ENCODE data around the gene TBC1D2. TPM values are rescaled to one million over a fixed set of nuclear protein-coding genes. Genes with fewer than 3 reads are reported as not detected.

Gene TBC1D2
- total and polyA plus RNA-seq, 2 experiments from 2014 or later = 3.7 to 6.8 TPM

DNA sequence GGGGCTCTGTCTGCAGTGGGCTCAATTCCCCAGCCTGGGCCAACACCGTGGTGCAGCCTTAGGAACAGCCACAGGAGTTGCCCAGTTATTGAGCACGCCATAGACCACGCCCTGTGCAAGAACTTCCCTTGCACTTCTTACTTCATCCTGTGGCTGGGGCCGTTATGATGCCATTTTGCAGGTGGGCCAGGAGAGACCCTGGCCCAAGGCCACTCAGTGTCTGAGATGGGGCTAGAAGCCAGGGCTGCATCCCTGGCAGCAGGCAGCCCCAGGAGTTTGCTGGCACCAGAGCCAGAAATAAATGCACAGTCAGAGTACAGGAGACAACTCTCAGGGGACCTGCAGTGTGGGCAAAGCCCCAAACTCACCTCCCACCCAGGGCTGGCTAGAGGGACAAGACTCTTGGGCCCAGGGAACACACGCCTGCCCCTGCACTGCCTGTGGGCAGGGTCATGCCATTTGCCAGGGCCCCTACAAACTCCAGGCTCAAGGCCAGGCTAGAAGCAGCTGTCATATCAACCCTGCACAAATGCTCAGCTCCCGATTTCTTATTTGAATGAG, 69.8 kb downstream of the TBC1D2 start:
- Histone ChIP-seq H3K4me3 (no peak overlapping the region), H3K4me2 (no peak overlapping the region), H3K4me1 (ENCODE audit: insufficient read depth) (peaks cover 8% of the 10 kb centered on the region), H2AFZ (no peak overlapping the region), H3K36me3 (ENCODE audit: insufficient read depth) (no peaks in the 10 kb centered on the region; the same call in 1 of the 2 replicates), H4K20me1 (replicated peaks; ENCODE audit: insufficient read depth) (no peaks in the 10 kb centered on the region; the same call in 1 of the 2 replicates), H3K9me2 (ENCODE audit: insufficient read depth) (no peaks in the 10 kb centered on the region), H3F3A (replicated peaks; ENCODE audit: low read depth) (no peaks in the 10 kb centered on the region), H3K79me2 (replicated peaks; ENCODE audit: insufficient read depth) (peaks cover 41% of the 10 kb centered on the region), H3K27me3 (ENCODE audit: insufficient read depth) (no peaks in the 10 kb centered on the region), H3K27ac (ENCODE audit: low read depth) (no peak overlapping the region)
- peaks cover 32% of the 10 kb centered on the region for H3K4me1 Mint-ChIP-seq
- no peak for DNase-seq (ENCODE audit: low spot score)
- TF ChIP-seq STAT1 (IDR thresholded peaks at IDR 0.05; ENCODE audit: unreplicated experiment) (no peak), EZH2 (IDR thresholded peaks at IDR 0.05; ENCODE audit: low read depth, unreplicated experiment) (no peak)
- TF ChIP-seq, protein P1, sequence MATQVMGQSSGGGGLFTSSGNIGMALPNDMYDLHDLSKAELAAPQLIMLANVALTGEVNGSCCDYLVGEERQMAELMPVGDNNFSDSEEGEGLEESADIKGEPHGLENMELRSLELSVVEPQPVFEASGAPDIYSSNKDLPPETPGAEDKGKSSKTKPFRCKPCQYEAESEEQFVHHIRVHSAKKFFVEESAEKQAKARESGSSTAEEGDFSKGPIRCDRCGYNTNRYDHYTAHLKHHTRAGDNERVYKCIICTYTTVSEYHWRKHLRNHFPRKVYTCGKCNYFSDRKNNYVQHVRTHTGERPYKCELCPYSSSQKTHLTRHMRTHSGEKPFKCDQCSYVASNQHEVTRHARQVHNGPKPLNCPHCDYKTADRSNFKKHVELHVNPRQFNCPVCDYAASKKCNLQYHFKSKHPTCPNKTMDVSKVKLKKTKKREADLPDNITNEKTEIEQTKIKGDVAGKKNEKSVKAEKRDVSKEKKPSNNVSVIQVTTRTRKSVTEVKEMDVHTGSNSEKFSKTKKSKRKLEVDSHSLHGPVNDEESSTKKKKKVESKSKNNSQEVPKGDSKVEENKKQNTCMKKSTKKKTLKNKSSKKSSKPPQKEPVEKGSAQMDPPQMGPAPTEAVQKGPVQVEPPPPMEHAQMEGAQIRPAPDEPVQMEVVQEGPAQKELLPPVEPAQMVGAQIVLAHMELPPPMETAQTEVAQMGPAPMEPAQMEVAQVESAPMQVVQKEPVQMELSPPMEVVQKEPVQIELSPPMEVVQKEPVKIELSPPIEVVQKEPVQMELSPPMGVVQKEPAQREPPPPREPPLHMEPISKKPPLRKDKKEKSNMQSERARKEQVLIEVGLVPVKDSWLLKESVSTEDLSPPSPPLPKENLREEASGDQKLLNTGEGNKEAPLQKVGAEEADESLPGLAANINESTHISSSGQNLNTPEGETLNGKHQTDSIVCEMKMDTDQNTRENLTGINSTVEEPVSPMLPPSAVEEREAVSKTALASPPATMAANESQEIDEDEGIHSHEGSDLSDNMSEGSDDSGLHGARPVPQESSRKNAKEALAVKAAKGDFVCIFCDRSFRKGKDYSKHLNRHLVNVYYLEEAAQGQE (IDR thresholded peaks at IDR 0.05; ENCODE audit: unreplicated experiment) = no peak
- H3K27ac Mint-ChIP-seq = no peak overlapping the region; the same call in 1 of the 2 replicates
- peaks cover 10% of the 10 kb centered on the region for H3K27me3 Mint-ChIP-seq (ENCODE audit: insufficient read depth, low read depth, poor library complexity)
- no peak overlapping the region for H3K4me3 Mint-ChIP-seq
- no peak; the same call in 2 of the 3 replicates for ATAC-seq
- no peaks in the 10 kb centered on the region for H3K36me3 Mint-ChIP-seq (ENCODE audit: low read depth)
- no peaks in the 10 kb centered on the region for H3K9me3 Mint-ChIP-seq

GRCh38 chr9:98185021-98185567, 70.4 kb downstream of the TBC1D2 start:
- Histone ChIP-seq H3K27ac (ENCODE audit: low read depth) (no peak overlapping the region), H3K36me3 (ENCODE audit: insufficient read depth) (no peaks in the 10 kb centered on the region; the same call in 1 of the 2 replicates), H3K27me3 (ENCODE audit: insufficient read depth) (no peaks in the 10 kb centered on the region), H2AFZ (no peak overlapping the region), H3K4me1 (ENCODE audit: insufficient read depth) (peaks cover 4% of the 10 kb centered on the region), H3F3A (replicated peaks; ENCODE audit: low read depth) (no peaks in the 10 kb centered on the region), H3K4me3 (no peak overlapping the region), H3K79me2 (replicated peaks; ENCODE audit: insufficient read depth) (peaks cover 40% of the 10 kb centered on the region), H3K9me2 (ENCODE audit: insufficient read depth) (no peaks in the 10 kb centered on the region), H3K4me2 (no peak overlapping the region), H4K20me1 (replicated peaks; ENCODE audit: insufficient read depth) (0 out of 2 replicates have a peak, but pooled peaks cover 2% of the 10 kb centered on the region)
- no peak overlapping the region for H3K4me3 Mint-ChIP-seq
- no peaks in the 10 kb centered on the region for H3K9me3 Mint-ChIP-seq
- no peak; the same call in 2 of the 3 replicates for ATAC-seq
- peak overlapping the region; percentile 68; the same call in 1 of the 2 replicates for H3K27ac Mint-ChIP-seq
- DNase-seq (ENCODE audit: low spot score) = no peak
- H3K36me3 Mint-ChIP-seq (ENCODE audit: low read depth) = no peaks in the 10 kb centered on the region
- H3K27me3 Mint-ChIP-seq (ENCODE audit: insufficient read depth, low read depth, poor library complexity) = peaks cover 11% of the 10 kb centered on the region
- H3K4me1 Mint-ChIP-seq = peaks cover 32% of the 10 kb centered on the region
- TF ChIP-seq CTCF (conservative IDR thresholded peaks at IDR 0.05; ENCODE audit: low read depth in 2 of 2) (no peak), POLR2AphosphoS5 (IDR thresholded peaks at IDR 0.05; ENCODE audit: low read depth) (no peak), EZH2phosphoT487 (IDR thresholded peaks at IDR 0.05; ENCODE audit: unreplicated experiment) (no peak), STAT1 (IDR thresholded peaks at IDR 0.05; ENCODE audit: unreplicated experiment) (no peak), CREB1 (CRISPR knock-in tag; IDR thresholded peaks at IDR 0.05; ENCODE audit: low read depth) (no peak), ZNF114 (CRISPR knock-in tag; IDR thresholded peaks at IDR 0.05) (no peak)
- TF ChIP-seq, protein P1 (IDR thresholded peaks at IDR 0.05; ENCODE audit: unreplicated experiment) = no peak
